NCI-H526 (cell line): Measurements from ENCODE around the gene UCK1.

Experiments used
- DNase-seq, 2 experiments: peaks; one replicate each; lab custom pipeline; 2025; lab: John Stamatoyannopoulos, UW

UCK1 gene

DNA sequence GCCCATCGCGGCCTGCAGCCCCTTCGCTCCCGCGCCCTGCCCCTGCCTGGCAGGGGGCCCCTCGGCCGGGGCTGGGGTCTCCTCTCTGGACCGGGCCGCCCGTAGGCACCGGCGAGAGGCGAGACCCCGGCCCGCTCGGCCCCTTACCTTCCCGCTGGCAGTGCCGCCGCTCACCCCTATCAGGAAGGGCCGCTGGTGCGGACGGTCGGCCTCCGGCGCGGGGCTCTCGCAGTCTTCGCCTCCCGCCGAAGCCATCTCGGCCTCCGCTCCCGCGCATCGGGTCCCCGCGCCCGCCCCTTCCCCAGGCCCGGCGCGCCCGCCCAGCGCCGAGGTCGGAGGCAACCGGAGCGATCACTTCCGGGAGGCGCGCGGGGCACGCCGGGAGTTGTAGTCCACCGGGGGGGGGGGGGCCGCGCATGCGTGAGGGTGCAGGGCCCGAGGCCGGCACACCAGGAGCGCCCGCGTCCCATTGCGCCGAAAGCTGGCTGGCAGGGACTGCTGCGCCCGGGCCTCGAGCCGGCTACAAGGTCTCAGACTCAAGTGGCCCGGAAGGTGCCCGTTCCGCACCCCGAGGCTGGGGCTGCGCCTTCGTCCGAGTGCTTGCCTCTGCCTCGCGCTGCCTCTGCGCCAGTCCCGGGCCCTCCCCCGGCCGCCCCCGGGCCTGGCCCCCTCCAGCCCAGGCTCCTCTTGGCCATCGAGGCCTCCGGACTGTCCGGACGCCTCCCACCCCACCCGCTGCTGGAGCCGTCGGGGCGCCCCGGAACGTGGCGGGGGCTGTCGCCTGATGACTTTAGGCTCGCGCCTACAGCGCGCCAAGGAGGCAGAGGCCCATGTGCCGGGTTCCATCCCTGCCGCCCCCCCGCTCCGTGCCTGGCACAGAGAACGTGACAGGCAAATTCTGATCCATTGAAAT, at the start of gene UCK1:
UCK1 (minus strand) TSS at position 344 of the 913 bp plus-strand sequence; CDS start at position 255, 89 bp downstream.
- peak; percentile 8 to 86 for DNase-seq

DNA sequence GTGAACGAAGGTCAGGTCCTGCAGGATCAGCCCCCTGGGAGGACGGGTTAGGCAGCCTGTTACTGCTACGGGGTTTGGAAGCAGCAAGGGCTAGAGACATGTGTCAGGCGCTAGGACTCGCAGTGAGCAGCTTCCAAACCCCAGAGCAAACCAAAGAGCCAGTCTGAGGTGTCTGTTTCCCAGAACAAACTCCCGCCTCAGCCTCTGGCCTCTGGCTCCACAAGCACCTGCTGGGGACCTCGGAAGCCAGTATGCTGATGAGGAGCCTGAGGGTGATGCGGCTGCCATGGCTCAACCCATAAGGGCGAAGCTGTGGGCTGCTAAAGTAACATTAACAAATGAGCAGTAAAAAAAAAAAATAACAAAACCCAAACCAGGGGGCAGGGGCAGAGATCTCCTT, 49.3 kb upstream of the UCK1 start:
- DNase-seq: no peak

DNA sequence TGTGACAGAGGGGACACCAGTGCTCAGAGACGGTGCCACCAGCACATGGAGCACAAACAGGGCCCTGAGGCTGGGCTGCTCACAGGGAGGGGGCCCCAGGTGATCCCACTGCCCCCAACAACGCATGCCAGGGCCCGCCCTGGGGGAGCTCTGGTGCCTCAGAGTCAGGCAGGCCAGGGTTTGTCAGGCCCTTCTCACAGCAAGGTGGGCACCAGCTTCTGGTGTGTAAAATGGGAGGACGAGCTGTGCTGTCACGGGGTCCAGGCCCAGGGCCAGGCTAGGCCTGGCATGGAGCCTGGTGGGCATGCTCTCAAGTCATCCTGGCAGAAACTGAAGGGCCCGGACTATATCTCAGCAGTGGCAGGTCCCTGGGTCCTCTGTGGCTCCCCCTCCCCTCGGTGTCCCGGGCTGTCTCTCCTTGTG, 48.7 kb upstream of the UCK1 start:
- DNase-seq: no peak

DNA sequence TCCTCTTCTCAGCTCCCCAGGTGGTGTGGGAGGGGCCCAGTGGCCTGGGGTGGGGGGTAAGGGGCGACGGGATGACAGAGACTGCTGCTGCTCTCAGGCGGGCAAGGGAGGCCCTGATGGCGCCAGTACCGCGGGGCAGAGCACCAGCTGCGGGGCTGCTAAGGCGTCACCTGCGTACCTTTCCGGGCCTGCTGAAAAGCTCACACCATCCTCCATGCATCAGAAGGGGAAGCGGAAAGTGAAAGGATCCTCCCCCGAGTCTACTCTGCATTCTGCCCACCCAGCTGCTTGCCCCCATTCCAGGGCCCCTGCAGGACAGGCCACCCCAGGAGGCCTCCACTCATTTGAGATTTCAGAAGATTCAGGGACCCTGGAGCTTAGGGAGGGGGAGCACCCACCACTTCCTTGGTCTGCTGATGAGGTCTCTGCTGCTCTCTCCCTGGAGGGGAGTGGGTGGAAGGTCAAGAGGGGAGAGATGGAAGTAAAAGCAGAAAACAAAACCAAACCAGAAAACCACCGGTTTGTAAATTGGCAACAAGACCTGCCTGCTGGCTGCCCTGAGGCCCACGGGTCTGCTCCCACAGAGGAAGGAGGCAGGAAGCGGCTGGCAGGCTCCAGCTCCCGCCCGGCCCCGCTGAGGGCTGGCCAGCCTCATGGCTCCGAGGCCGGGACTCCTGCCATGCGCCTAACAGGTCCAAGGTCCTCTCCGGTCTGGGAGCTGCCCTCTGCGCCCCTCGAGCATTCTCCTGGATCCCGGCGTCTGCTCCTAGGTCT, 47.9 kb upstream of the UCK1 start:
- no peak for DNase-seq

DNA sequence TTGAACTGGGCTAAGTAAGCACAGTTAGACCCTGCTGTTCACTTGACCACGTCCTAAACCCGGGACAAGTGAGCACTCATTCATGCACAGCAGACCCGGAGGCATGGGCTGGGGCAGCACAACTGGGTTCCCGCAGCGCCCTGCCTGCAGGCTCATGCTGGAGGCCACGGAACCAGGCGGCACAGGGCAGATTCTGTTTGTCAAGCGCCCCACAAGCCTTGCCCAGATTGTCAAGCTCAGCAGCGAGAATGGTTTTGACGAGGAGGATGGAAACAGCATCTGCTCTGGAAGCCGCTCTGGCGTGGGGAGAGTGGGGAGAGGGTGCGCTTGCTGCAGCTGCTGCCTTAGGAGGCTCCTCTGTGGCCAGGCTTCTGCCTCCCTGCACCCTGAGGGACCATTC, 47.0 kb upstream of the UCK1 start:
- DNase-seq: no peak

DNA sequence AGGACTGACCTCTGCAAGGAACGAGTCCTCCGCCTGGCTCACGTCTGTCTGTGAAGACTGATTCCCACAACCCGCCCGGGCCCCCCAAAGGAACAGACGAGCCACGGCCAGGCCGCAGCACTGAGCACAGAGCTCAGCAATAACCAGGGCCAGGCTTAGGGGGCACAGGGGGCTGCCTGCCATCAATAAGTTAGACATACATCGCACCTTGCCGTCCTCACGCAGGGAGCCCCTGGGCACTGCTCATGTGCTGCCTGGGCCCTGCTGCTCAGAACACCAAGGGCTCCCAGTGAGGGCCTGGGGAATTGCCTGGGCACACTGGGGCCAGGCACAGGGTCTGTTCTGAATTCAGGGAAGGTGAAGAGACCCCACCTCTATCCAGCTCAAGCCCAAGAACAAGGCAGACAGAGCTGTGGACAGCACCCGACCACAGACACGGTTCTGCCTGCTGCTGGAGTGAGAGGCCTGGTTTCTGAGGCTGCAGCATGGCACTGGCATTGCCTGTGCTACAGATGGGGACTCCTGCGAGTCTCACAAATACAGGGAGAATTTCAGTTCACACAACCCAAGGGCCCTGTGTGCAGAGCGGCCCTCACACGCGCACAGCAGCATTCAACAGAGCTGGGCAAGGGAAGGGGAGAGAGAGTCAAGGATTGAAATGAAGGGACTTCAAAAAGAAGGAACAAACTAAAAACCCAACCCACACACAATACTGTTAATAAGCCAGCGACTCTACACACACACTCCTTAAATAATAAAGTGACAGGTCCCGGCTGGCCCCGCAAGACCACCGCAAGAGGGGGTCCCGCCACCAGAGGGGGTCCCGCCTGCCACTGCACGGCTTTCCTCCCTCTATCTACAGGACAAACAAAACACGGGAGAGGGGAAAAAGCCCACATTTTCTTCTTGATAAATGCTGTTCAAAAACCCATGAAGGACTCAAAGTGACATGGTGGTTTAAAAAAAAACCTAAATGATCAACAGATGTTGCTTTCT, 46.2 kb upstream of the UCK1 start:
- no peak for DNase-seq

DNA sequence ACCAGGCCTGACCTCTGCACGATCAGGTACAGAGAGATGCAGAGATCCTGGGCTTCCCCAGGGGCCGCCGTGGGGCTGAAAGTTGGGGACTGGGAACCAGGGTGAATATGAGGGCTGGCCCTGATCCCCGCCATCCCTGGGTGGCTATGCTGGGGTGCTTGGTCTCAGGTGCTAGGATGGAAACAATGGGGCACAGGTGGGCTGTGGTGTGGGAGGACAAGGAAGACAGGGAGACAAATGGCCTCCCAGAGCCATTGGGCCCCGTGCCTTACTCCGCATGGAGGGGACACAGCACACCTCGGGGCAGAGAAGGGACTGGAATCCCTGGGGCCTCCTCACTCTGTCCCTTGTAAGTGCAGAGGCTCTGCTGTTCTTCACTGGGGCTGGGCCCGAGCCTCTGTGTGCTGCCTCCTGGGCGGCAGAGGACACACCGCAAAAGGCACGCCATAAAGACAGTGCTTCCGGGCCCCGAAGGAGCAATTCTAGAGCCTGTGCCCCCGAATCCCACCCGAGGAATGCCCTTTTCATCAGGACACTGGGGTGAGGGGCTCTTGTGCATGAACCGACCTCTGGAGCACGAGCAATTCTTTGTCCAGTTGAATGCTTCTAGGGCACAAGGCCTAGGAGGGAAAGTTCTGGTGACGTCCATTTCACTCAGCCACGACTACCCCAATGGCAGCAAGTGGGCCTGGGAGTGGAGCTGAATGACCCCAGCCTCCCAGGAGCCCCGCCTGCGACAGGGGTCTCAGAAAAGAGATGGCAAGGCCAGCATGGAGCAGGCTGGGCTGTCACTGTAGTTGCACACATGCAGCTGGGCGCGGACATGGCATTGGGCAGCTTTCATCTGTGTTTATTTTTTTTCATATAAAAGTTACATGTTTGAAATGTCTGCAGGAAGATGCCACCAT, 45.1 kb upstream of the UCK1 start:
- no peak for DNase-seq

DNA sequence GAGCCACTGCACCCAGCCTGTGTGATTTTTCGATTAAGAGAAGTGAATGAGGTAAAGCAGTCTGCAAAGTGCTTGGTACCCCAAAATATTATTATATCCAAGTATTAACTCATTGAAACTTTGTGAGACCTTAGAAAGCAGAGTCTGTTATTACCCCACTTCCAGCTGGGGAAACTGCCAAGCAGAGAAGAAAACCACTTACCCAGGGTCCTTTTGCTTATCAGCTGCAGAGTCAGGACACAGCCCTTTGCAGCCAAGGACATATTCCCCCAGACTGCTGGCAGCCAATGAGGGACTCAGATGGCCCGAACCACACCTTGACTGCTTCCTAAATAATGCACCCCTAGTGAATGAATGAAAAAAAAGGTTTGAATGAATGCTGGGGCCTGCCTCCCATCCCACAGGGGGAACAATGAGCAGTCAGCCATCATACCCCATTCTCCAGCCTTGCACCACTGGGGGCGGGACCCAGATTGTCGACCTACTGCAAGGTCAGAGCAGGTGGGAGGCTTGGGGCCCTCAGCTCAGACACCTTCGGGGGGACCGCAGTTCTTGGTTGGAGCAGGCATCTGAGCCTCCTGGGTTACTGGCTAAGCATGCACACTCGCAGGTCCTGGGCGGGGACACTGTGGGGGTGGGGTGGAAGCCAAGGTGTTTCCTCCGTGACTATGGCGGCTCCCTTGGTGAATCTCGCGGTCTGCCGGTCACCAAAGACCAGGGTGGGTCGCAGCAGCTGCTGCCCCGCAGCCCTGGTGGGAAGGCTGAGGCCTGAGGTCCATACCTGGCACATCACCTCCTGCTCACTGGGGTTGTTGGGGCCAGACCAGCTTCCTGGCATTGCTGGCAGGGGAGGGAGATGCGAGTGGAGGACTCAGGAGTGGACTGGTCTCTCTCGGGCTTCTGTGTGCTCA, 43.9 kb upstream of the UCK1 start:
- DNase-seq: no peak

DNA sequence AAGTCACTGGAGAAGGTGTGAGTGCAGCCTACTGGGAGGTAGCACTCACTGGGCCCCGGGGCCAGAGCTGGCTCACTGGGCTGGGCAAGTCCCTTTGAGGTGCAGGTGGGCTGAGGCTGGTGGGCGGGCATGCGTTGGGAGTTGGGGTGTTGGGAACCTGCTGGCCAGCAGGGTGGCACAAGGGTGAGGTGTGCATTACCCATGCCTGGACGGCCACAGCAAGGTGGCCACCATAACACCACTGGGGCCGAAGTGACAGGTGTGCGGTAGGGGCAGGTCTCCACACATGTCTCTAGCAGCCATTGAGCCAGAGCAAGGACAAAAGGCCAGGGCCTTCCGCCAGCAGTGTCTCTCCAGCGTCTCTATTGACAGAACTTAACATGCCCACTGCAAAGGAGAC, 36.8 kb upstream of the UCK1 start:
- DNase-seq: no peak

DNA sequence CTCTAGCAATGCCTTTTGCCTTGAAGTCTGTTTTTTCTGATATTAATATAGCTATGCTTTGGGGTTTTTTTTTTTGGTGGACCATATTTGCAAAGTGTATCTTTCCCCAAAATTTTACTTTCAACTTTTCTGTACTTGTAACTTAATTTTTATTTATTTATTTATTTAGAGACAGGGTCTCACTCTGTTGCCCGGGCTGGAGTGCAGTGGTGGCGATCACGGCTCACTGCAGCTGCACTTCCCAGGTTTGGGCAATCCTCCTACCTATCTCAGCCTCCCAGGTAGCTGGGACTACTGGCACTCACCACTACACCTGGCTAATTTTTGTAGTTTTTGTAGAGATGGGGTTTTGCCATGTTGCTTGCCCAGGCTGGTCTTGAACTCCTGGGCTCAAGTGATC, 35.1 kb upstream of the UCK1 start:
- no peak for DNase-seq

DNA sequence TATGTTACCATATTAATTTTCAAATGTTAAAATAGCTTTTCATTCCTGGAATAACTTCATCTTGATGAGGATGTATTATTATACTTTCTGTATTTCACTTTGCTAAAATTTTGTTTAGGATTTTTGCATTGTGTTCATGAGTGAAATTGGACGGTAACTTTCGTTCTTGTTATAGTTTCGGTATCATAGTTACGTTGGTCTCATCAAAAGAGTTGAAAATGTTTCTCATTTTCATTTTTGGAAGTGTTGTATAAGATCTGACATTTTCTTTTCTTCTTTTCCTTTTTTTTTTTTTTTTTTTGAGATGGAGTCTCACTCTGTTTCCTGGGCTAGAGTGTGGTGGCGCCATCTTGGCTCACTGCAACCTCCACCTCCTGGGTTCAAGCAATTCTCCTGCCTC, 34.3 kb upstream of the UCK1 start:
- no peak for DNase-seq

DNA sequence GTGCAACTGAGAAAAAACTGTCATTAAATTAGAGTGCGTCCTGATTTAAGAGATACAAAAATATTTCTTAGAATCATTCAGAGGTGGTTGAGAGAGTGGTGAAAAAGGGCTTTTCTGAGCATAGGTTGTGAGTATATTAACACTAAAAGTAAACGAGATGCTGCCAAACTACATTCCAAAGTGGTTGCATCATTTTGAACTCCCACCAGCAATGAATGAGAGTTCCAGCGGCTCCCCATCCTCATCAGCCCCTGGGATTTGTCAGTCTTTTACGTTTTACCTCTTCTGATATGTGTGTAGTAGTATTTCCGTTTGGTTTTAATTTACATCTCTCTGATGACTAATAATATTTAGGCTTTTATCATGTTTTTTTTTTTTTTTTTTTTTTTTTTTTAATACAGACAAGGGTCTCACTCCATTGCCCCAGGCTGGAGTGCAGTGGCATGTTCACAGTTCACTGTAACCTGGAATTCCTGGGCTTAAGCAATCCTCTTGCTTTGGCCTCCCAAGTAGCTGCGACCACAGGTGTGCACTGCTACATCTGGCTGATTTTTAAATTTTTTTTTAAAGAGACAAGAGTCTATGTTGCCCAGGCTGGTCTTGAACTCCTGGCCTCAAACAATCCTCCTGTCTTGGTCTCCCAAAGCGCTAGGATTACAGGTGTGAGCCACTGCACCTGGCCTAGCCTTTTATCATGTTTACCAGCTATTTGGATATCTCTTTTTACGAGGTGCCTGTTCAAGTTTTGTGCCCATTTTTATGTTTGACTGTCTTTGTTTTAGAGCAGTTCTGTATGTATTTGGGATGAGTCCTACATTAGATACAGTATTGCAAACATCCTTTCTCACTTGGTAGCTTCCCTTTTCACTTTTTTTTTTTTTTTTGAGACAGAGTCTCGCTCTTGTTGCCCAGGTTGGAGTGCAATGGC, 31.2 kb upstream of the UCK1 start:
- no peak for DNase-seq

DNA sequence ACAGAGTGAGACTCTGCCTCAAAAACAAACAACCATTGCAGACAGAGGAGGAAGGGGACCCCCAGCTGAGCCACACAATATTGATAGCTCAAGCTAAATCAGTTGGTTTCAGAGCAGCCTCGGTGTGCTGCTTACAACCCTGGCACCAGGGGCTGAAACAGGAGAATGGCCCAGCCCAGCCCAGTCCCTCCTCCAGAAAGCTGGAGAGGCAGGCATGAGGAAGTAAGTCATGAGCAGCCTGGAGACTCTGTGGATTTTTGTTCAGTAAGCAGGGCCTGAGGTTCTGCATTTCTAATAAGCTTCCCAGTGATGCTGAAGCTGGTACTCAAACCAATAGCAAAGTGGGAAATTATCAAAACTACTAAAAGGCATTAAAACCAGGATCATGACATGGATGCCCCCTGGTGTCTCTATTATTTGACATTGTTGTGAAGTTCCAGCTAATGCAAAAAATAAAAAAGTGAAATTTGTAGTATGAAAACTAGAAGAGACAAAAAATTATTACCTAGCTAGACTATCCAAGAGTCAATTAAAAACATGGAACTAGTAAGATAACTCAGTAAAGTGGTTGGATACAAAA, 28.4 kb upstream of the UCK1 start:
- DNase-seq: no peak

DNA sequence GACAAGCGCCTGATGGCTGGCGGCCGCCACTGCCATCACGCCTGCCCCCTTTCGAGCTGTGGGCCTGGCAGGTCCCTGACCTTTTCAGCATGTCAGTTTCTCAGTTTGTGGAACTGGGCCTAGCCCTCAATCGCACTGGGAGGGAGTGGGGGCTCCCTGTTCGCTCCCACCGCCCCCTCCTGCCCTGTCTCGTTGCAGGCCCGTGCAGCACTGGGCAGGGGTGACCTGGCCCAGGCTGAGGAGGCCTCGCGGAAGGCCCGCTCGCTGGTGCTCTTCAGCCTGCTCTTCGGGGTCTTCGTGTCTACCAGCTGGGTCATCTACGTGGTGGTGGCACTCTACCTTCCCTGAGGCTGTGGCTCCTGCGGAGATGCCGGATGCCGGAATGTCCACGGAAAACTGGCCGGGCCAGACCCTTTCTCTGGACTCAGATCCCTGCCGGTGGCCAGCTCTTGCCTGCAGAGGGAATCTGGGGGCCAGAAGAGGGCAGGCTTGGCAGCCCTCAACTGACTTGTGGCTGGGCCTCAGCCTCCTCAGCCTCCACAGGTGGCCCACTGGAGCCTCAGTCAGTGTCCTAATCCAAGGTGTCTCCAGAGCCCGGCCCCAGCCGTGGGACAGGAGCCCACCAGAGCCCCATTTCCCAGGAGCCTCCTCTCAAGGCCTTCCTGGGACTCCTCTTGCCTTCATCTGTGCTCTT, 26.9 kb upstream of the UCK1 start:
- no peak for DNase-seq

DNA sequence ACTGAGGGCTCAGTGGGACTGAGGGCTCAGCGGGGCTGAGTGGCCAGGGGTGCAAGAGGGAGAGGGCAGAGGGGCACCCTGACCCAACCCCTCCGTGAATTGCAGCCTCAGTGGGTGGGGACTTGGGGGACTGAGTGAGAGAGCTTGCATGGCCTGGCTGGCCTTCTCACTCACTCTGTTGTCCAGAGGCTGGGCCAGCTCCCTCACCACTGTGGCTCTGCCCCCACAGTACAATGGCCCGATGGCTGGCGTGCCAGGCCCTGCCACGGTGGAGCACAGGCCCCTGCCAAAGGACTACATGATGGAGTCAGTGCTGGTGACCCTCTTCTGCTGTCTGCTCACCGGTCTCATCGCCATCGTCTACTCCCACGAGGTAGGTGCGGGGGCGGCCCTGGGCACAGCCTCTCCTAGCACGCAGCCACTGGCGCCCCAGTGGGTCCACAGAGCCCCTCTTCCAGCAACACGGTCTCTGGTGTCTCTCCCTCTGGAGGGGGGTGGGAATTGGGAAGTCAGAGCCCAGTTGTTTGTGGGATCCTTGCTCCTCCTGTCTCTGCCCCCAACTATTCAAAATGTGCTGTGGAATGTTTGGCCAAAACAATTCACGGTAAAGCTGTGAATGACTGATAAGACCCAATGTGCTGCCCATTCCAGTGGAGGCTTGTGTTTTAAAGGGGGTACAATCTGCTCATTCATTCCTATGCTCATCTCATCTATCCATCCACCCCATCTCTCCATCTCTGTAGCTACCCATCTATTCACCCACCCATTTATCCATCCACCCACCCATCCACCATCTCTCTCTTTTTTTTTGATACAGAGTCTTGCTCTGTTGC, 25.0 kb upstream of the UCK1 start:
- no peak for DNase-seq

DNA sequence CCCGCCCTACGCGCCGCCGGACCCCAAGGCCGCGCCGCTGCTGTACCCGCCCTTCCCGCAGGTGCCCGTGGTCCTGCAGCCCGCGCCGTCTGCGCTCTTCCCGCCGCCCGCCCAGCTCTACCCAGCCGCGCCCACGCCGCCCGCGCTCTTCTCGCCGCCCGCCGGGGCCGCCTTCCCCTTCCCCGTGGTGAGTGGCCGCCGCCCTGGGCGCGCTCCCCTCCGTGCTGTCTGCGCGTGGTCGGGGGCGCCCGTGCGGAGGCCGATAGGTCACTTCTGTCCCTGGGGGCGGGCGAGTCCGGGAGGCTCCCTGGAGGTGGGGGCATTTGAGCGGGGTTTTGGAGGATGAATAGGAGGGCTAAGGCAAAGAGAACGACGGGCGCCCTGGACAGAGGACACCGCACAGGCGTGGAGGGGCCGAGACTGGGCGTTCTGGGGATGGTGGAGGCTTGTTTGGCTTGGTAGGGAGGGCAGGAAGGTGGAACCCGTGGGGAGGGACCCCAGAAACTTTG, 23.8 kb upstream of the UCK1 start:
- no peak for DNase-seq
